ENCODE data around the gene SETD1B. TPM values are rescaled to one million over a fixed set of nuclear protein-coding genes. Genes with fewer than 3 reads are reported as not detected.

The SETD1B gene
- polyA plus RNA-seq, 1 donor from 2014 or later, result 2.6 TPM

- no peaks in the 10 kb centered on the region for H3K9me2 ChIP-seq (ENCODE audit: insufficient read depth, low read length)
- H3K9ac ChIP-seq (ENCODE audit: low read length), result no peak overlapping the region
- no peaks in the 10 kb centered on the region for H3K36me3 ChIP-seq (ENCODE audit: insufficient read depth, low read length)
- no peaks in the 10 kb centered on the region for H3F3A ChIP-seq (ENCODE audit: insufficient read depth, low read length, poor library complexity, severe bottlenecking)
- H4K20me1 ChIP-seq (ENCODE audit: insufficient read depth), result no peaks in the 10 kb centered on the region
- no peak overlapping the region for H2AFZ ChIP-seq (ENCODE audit: low read depth, low read length)
- TF ChIP-seq MXI1 (conservative IDR thresholded peaks at IDR 0.05; ENCODE audit: poor library complexity, severe bottlenecking) (no peak), SMC3 (conservative IDR thresholded peaks at IDR 0.05; ENCODE audit: poor library complexity) (no peak), EZH2 (IDR thresholded peaks at IDR 0.05; ENCODE audit: borderline replicate concordance, insufficient read depth, low read length, poor library complexity, severe bottlenecking) (no peak), REST (IDR thresholded peaks at IDR 0.05; ENCODE audit: borderline replicate concordance) (no peak), CTCF (IDR thresholded peaks at IDR 0.05; ENCODE audit: poor library complexity, severe bottlenecking) (no peak), POLR2AphosphoS5 (IDR thresholded peaks at IDR 0.05) (no peak), RAD21 (conservative IDR thresholded peaks at IDR 0.05) (no peak), EP300 (conservative IDR thresholded peaks at IDR 0.05; ENCODE audit: poor library complexity, severe bottlenecking) (no peak), TAF1 (IDR thresholded peaks at IDR 0.05; ENCODE audit: low read depth) (no peak)
- no peaks in the 10 kb centered on the region for H3K27me3 ChIP-seq (ENCODE audit: insufficient read depth, low read depth, low read length)
- H3K79me2 ChIP-seq (replicated peaks; ENCODE audit: insufficient read depth, low read length), result no peaks in the 10 kb centered on the region
- no peaks in the 10 kb centered on the region for H3K9me3 ChIP-seq (ENCODE audit: low read length)
- no peak overlapping the region for H3K4me2 ChIP-seq (ENCODE audit: low read length)
- no peak overlapping the region for H3K27ac ChIP-seq (ENCODE audit: low read length)
- no peak overlapping the region for H3K4me3 ChIP-seq (ENCODE audit: low read length)
Observed at GRCh38 chr12:121769297-121769830, 34.4 kb upstream of the SETD1B start.

GRCh38 chr12:121769831-121770301, 33.9 kb upstream of the SETD1B start:
- no peak overlapping the region for H2AFZ ChIP-seq (ENCODE audit: low read depth, low read length)

More at GRCh38 chr12:121769831-121770301, 33.9 kb upstream of the SETD1B start:
- Histone ChIP-seq H3F3A (ENCODE audit: insufficient read depth, low read length, poor library complexity, severe bottlenecking) (no peaks in the 10 kb centered on the region), H3K27ac (ENCODE audit: low read length) (no peak overlapping the region), H3K4me2 (ENCODE audit: low read length) (no peak overlapping the region), H3K9ac (ENCODE audit: low read length) (no peak overlapping the region), H3K9me3 (ENCODE audit: low read length) (no peaks in the 10 kb centered on the region), H3K27me3 (ENCODE audit: insufficient read depth, low read depth, low read length) (no peaks in the 10 kb centered on the region), H3K4me3 (ENCODE audit: low read length) (no peak overlapping the region), H4K20me1 (ENCODE audit: insufficient read depth) (no peaks in the 10 kb centered on the region), H3K36me3 (ENCODE audit: insufficient read depth, low read length) (no peaks in the 10 kb centered on the region), H3K9me2 (ENCODE audit: insufficient read depth, low read length) (no peaks in the 10 kb centered on the region), H3K79me2 (replicated peaks; ENCODE audit: insufficient read depth, low read length) (no peaks in the 10 kb centered on the region)
- no peak for TF ChIP-seq MXI1 (conservative IDR thresholded peaks at IDR 0.05; ENCODE audit: poor library complexity, severe bottlenecking)
- no peak for TF ChIP-seq REST (IDR thresholded peaks at IDR 0.05; ENCODE audit: borderline replicate concordance)
- TF ChIP-seq SMC3 (conservative IDR thresholded peaks at IDR 0.05; ENCODE audit: poor library complexity), result no peak
- TF ChIP-seq EP300 (conservative IDR thresholded peaks at IDR 0.05; ENCODE audit: poor library complexity, severe bottlenecking), result no peak
- TF ChIP-seq EZH2 (IDR thresholded peaks at IDR 0.05; ENCODE audit: borderline replicate concordance, insufficient read depth, low read length, poor library complexity, severe bottlenecking), result no peak
- no peak for TF ChIP-seq TAF1 (IDR thresholded peaks at IDR 0.05; ENCODE audit: low read depth)
- TF ChIP-seq POLR2AphosphoS5 (IDR thresholded peaks at IDR 0.05), result no peak
- TF ChIP-seq RAD21 (conservative IDR thresholded peaks at IDR 0.05), result no peak
- no peak for TF ChIP-seq CTCF (IDR thresholded peaks at IDR 0.05; ENCODE audit: poor library complexity, severe bottlenecking)

Data from neural cell (in vitro differentiated cells).